Activated CD8-positive, alpha-beta T cell treated with anti-CD3 and anti-CD28 coated beads, Interleukin-2, amount 10 ng/mL, durations not matched to agents 7 days and 5 days (primary cell): Measurements from ENCODE around the gene TFAP2E. TPM values are rescaled to one million over a fixed set of nuclear protein-coding genes. Genes with fewer than 3 reads are reported as not detected.
A peak's percentile ranks its signal among the peaks of the same experiment; 100 is the strongest.

ENCODE experiments used
- ATAC-seq: fragments of 150-1000 bp; cut with Tn5 transposase; one replicate; pipeline ENCODE4 v1.10.0; 2021; ENCODE audit warnings: moderate library complexity
- CTCF ChIA-PET: fragments of 350-600 bp; sonication (Branson Sonifier 250); formaldehyde crosslinking; loops from one replicate; lab custom pipeline; 2021; ENCODE audit warnings: antibody characterized with exemption; lab: Charles Lee
- POLR2A ChIA-PET: fragments of 350-600 bp; sonication (Branson Sonifier 250); formaldehyde crosslinking; loops from one replicate; lab custom pipeline; 2021; ENCODE audit warnings: antibody characterized with exemption; lab: Charles Lee
- DNase-seq: peaks from one replicate; pipeline ENCODE4 v3.0.0-alpha.2; 2020
- H3K27ac Mint-ChIP-seq: one replicate; pipeline ENCODE4 v1.8.0; 2021; ENCODE audit warnings: mild to moderate bottlenecking, mixed read lengths
- H3K27me3 Mint-ChIP-seq: one replicate; pipeline ENCODE4 v1.8.0; 2021; ENCODE audit warnings: low read depth, mixed read lengths
- H3K36me3 Mint-ChIP-seq: one replicate; pipeline ENCODE4 v1.8.0; 2021; ENCODE audit warnings: low read depth, mixed read lengths
- H3K4me1 Mint-ChIP-seq: one replicate; pipeline ENCODE4 v1.8.0; 2021; ENCODE audit warnings: low read depth, mixed read lengths
- H3K4me3 Mint-ChIP-seq: one replicate; pipeline ENCODE4 v1.8.0; 2021; ENCODE audit warnings: mild to moderate bottlenecking, mixed read lengths
- H3K9me3 Mint-ChIP-seq: one replicate; pipeline ENCODE4 v1.8.0; 2022; ENCODE audit warnings: mixed read lengths; ENCODE audit not compliant: insufficient read depth
- total RNA-seq, 2 experiments: library from RNA; stranded (reverse); gene quantifications; one replicate each; pipeline ENCODE4 v1.2.3, GENCODE V29; 2021

TFAP2E gene
- total RNA-seq: 1 to 10 TPM; 1.0 to 1.1 TPM

DNA sequence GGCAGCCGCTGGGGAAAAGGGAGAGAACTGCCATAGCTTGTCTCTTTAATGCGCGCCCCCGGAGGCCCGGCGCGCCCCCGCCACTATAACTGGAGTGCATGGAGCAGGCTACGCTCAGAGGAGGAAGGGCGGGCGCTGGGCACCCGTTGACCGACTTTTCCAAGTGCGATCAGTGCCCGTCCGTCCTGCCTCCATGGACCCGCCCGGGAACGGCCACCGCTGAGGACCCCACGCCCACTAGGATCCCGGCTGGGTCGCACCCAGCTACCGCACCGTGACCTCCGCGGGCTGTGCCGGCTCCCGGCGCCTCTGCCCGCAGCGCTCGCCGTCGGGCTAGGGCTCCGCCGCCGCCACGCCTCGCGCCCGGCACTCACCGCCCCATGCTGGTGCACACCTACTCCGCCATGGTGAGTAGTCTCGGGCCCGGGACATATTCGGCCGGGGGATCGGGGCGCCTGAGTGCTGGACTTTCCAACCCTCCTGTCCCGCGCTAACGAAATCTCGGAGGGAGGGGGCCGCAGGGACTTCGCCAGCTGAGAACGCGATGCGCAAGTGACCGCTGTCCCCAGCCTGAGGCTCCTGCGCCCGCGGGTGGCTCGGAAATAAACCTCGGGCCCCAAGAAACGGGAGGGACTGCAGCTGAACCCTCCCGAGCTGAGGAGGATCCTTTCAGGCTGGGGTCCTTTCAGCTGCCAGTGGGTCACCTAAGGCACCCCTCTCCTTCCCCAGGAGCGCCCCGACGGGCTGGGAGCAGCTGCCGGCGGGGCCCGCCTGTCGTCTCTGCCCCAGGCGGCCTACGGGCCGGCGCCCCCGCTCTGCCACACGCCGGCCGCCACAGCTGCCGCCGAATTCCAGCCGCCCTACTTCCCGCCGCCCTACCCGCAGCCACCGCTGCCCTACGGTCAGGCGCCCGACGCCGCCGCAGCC, at the start of gene TFAP2E:
Gene TFAP2E (plus strand): TSS at position 117 of the 927 bp plus-strand sequence. CDS start 264 bp downstream, at position 381.
- ATAC-seq (no peak), DNase-seq (no peak)
- peaks cover 23% of the 10 kb centered on the region for H3K27me3 Mint-ChIP-seq
- no peaks in the 10 kb centered on the region for H3K9me3 Mint-ChIP-seq
- CTCF ChIA-PET: interaction anchor here (1.4 to 4.0 kb wide), 3 partner anchors 9 to 153 kb away, joined by 5 to 46 read pairs (median 21); no protein-coding TSS in a partner anchor
- POLR2A ChIA-PET: interaction anchor here (2.2 kb wide), 1 partner anchor 16 kb away, joined by 8 read pairs; the partner anchor contains the start of genes KIAA0319L and NCDN
- H3K4me3 Mint-ChIP-seq: peak within 1 kb of the TSS; percentile 13
- peaks cover 10% of the 10 kb centered on the region for H3K36me3 Mint-ChIP-seq
- H3K4me1 Mint-ChIP-seq: peaks cover 41% of the 10 kb centered on the region
- no peak within 1 kb of the TSS for H3K27ac Mint-ChIP-seq

DNA sequence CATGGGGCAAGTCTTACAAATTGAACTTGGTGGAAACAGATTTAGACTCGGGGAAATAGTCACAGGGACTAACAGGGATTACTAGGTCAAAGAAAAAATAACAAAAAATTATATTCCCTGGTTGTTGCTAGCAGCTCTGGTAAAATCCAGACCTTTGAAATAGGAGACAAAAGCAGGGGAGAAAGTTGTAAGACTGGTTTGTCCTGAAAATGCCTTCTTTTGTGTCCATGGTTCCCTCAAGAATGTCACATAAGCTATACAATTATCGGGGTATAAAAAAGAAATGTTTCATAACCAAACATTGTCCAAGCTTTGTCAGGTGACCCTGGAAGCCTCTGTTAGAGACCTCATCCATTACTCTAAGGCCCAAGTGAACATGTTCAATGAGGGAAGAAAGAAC, 49.0 kb upstream of the TFAP2E start:
- POLR2A ChIA-PET: no interaction called here
- Mint-ChIP-seq H3K36me3 (peaks cover 39% of the 10 kb centered on the region), H3K27me3 (no peaks in the 10 kb centered on the region), H3K27ac (no peak overlapping the region), H3K4me1 (peaks cover 7% of the 10 kb centered on the region), H3K9me3 (peaks cover 28% of the 10 kb centered on the region), H3K4me3 (no peak overlapping the region)
- ATAC-seq (no peak), DNase-seq (no peak)
- CTCF ChIA-PET: interaction anchor here (1.3 kb wide), 1 partner anchor 73 kb away, joined by 5 read pairs; no protein-coding TSS in a partner anchor

DNA sequence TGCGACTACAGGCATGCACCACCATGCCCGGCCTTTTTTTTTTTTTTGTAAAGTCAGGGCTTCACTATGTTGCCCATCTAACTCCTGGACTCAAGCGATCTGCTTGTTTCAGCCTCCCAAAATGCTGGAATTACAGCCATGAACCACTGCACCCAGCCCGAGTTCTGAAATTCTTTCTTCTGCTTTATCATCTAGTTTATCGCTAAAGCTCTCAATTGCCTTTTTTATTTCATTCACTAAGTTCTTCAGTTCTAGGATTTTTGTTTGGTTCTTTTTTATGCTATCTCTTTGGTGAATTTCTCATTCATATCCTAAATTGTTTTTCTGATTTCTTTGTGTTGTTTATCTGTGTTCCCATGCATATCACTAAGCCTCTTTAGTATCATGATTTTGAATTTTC, 42.9 kb upstream of the TFAP2E start:
- DNase-seq (no peak), ATAC-seq (no peak)
- H3K4me1 Mint-ChIP-seq: no peaks in the 10 kb centered on the region
- CTCF ChIA-PET: no interaction called here
- peaks cover 61% of the 10 kb centered on the region for H3K36me3 Mint-ChIP-seq
- H3K27ac Mint-ChIP-seq: no peak overlapping the region
- POLR2A ChIA-PET: no interaction called here
- no peaks in the 10 kb centered on the region for H3K27me3 Mint-ChIP-seq
- H3K4me3 Mint-ChIP-seq: no peak overlapping the region
- H3K9me3 Mint-ChIP-seq: peaks cover 42% of the 10 kb centered on the region

DNA sequence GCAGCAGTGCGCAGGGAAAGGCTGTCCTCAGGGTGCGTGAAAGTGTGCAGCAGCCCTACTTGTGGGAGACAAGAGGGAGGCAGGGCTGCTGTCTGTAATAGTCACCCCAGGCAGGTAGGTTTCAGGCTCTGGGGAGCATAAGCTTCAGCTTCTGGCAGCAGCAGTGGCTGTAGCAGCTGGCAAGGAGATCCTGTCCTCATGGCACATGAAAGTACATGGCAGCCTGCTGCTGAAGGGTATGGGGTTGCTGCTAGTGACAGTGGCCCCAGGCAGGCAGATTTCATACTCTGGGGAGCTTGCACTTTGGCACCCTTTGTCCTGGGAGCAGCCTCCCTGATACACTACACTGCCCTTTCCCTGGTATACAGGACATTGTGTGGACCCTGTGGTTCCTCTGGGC, 42.2 kb upstream of the TFAP2E start:
- DNase-seq (no peak), ATAC-seq (no peak)
- peaks cover 62% of the 10 kb centered on the region for H3K36me3 Mint-ChIP-seq
- peaks cover 35% of the 10 kb centered on the region for H3K9me3 Mint-ChIP-seq
- no peaks in the 10 kb centered on the region for H3K4me1 Mint-ChIP-seq
- no peak overlapping the region for H3K4me3 Mint-ChIP-seq
- H3K27me3 Mint-ChIP-seq: no peaks in the 10 kb centered on the region
- no peak overlapping the region for H3K27ac Mint-ChIP-seq
- POLR2A ChIA-PET: no interaction called here
- CTCF ChIA-PET: interaction anchor here (12.5 kb wide), 1 partner anchor 78 kb away, joined by 215 read pairs; no protein-coding TSS in a partner anchor

DNA sequence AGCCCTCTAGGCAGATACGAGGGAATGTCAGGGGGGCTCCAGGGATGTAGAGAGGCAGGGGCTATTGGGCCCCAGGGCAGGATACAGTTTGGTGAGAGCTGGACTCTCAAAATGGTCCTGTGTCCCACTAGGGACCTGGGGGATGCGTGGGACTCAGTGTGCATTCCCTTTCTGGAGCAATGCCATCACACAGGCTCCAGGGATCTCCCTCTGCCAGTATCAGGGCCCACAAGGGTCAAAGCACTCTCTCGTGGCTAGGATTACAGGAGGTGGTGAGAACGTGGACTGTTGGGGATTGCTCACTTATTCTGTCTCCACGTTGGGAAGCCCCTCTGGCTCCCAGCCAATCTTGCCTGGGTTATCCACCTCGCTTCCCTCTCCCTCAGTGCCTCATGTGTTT, 41.7 kb upstream of the TFAP2E start:
- CTCF ChIA-PET: interaction anchor here (12.5 kb wide), 1 partner anchor 79 kb away, joined by 215 read pairs; no protein-coding TSS in a partner anchor
- Mint-ChIP-seq H3K4me1 (no peaks in the 10 kb centered on the region), H3K27ac (no peak overlapping the region), H3K27me3 (no peaks in the 10 kb centered on the region), H3K36me3 (peaks cover 66% of the 10 kb centered on the region), H3K9me3 (peaks cover 35% of the 10 kb centered on the region), H3K4me3 (no peak overlapping the region)
- no peak for DNase-seq
- no peak for ATAC-seq
- POLR2A ChIA-PET: no interaction called here

DNA sequence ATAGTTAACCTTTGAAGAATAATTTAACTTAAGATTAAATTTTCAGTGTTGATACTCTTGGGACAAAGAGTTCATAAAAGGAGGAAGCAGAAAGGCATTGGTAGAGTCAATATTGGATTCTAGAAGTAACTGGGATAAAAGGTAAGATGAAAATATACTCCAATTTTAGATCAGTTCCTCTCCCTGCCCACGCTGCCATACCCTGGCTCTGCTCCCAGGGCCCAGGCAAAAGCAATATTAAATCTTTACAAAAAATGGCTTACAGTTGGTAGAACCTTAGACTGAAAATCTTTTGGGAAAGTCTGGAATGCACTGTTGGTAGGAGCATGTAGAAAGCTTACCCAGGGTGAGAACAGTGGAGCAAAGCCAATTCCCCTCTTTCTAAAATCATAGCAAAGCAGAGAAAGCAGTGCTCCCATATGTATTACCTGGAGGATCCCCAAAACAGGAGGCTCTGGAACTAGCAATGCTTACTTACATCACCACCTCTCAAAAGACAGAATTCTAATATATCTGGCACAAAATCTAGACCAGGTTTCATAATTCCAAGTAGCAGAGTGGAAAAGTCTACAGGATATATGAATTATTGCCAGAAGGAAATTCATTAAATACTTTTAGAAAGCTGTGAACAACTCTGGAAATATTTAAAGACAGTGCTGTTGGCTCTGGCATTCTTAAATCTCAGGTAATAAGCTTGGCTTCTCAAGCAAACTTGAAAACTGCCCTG, 40.5 kb upstream of the TFAP2E start:
- Mint-ChIP-seq H3K4me3 (no peak overlapping the region), H3K36me3 (peaks cover 68% of the 10 kb centered on the region), H3K27me3 (no peaks in the 10 kb centered on the region), H3K27ac (no peak overlapping the region), H3K9me3 (peaks cover 28% of the 10 kb centered on the region), H3K4me1 (peaks cover 11% of the 10 kb centered on the region)
- no peak for DNase-seq
- no peak for ATAC-seq
- ChIA-PET CTCF (interaction anchor here (1.0 to 12.5 kb wide), 3 partner anchors 9 to 80 kb away, joined by 3 to 215 read pairs (median 3); no protein-coding TSS in a partner anchor), POLR2A (no interaction called here)

DNA sequence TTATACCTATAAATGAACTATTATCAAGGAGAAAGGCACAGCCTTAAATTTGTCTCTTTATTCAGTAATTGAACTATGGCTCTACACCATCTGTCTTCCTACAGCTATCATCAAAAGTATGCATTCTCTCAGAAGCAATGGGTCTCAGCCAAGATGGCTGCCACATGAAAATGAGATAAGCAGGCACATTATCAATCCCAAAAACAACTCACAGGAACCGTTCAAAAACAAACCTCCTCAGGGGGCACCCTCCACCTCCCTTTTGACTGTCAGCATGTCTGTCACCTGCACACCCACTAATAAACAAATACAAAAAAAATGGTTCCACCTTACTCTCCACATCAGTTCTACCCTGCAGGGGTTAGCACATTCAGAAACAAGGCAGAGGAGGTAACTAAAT, 39.5 kb upstream of the TFAP2E start:
- H3K4me3 Mint-ChIP-seq: no peak overlapping the region
- H3K4me1 Mint-ChIP-seq: peaks cover 15% of the 10 kb centered on the region
- DNase-seq (no peak), ATAC-seq (no peak)
- H3K27ac Mint-ChIP-seq: no peak overlapping the region
- ChIA-PET CTCF (interaction anchor here (1.0 to 12.5 kb wide), 3 partner anchors 8 to 81 kb away, joined by 3 to 215 read pairs (median 3); no protein-coding TSS in a partner anchor), POLR2A (no interaction called here)
- H3K9me3 Mint-ChIP-seq: peaks cover 23% of the 10 kb centered on the region
- no peaks in the 10 kb centered on the region for H3K27me3 Mint-ChIP-seq
- H3K36me3 Mint-ChIP-seq: peaks cover 62% of the 10 kb centered on the region

DNA sequence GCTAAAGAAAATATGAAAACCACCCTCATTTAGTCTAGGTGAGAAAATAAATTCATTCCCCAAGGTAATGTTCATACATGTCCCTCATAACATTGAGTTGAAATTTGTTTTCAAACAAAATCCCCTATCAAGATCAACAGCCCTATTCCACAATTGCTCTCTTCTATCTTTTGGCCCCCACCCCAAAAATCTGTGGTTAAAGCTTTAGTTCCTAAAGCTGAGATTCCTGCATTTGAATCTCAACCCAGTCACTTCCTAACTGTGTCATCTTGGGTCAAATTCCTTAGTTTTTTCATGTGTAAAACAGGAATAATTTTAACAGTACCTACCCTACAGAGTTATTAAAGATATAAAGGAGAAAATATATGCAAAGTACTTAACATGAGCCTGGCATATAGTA, 37.9 kb upstream of the TFAP2E start:
- no peak overlapping the region for H3K27ac Mint-ChIP-seq
- H3K27me3 Mint-ChIP-seq: no peaks in the 10 kb centered on the region
- DNase-seq: no peak
- POLR2A ChIA-PET: interaction anchor here (0.7 kb wide), 1 partner anchor 342 kb away, joined by 5 read pairs; the partner anchor contains the start of gene SFPQ
- H3K36me3 Mint-ChIP-seq: peaks cover 59% of the 10 kb centered on the region
- peaks cover 32% of the 10 kb centered on the region for H3K4me1 Mint-ChIP-seq
- no peak overlapping the region for H3K4me3 Mint-ChIP-seq
- peaks cover 7% of the 10 kb centered on the region for H3K9me3 Mint-ChIP-seq
- ATAC-seq: no peak
- CTCF ChIA-PET: interaction anchor here (1.4 to 12.5 kb wide), 2 partner anchors 26 to 82 kb away, joined by 3 to 215 read pairs; no protein-coding TSS in a partner anchor

DNA sequence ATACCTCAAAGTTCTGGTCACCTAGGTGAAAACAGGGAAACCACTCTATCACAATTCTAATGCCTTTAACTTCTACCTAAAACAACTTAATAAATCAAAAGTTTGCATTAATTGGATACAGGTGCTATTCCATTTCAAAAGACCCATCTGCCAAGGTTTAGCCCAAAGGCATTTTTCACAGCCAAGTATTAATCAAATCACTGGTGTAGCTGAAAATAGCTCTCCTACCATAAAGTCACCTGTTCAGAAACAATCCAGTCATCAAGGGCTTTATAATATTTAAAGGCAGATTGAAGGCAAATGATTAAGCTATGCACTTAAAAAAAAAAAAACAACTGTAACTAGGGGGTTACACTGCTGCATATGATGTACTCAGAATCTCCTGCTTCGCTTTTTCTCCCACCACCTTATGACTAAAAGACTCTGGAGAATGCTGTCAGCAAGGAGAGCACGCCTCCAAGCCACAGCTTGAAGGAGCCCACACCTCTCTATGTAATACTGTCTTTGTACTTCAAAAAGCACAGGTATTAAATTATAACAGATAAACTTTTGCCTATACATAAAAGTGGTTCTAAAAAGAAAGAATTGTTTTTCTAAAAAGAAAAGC, 36.5 kb upstream of the TFAP2E start:
- DNase-seq (no peak), ATAC-seq (no peak)
- Mint-ChIP-seq H3K36me3 (peaks cover 54% of the 10 kb centered on the region), H3K9me3 (no peaks in the 10 kb centered on the region), H3K27ac (no peak overlapping the region), H3K4me3 (no peak overlapping the region), H3K4me1 (peaks cover 44% of the 10 kb centered on the region), H3K27me3 (no peaks in the 10 kb centered on the region)
- CTCF ChIA-PET: interaction anchor here (0.9 to 12.5 kb wide), 6 partner anchors 8 to 280 kb away, joined by 3 to 215 read pairs (median 4); no protein-coding TSS in a partner anchor
- POLR2A ChIA-PET: interaction anchor here (1.1 to 1.3 kb wide), 2 partner anchors 30 to 37 kb away, joined by 4 read pairs; no protein-coding TSS in a partner anchor

DNA sequence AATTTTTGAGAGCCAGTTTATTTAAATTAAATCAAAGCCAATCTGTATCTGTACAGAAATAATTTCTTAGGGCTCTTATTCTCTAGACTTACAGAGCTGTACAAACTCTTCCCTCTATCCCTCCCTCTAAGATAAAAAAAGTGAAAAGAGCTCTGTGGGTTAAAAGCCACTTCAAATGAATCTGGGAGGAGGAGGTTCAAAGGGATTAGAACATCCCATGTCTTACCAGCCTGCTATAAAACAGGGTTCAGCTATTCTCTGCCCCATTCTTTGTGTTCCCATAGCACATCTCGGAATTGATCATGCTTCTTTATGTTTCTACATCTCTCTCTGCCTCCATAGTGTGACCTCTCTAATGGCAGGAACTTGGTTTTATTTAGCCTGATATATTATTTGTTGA, 35.3 kb upstream of the TFAP2E start:
- POLR2A ChIA-PET: interaction anchor here (1.4 kb wide), 1 partner anchor 19 kb away, joined by 5 read pairs; the partner anchor contains the start of gene KIAA0319L
- CTCF ChIA-PET: interaction anchor here (1.0 to 12.5 kb wide), 8 partner anchors 12 to 178 kb away, joined by 3 to 215 read pairs (median 6); no protein-coding TSS in a partner anchor
- Mint-ChIP-seq H3K36me3 (peaks cover 50% of the 10 kb centered on the region), H3K27ac (peak overlapping the region; percentile 27), H3K27me3 (no peaks in the 10 kb centered on the region), H3K4me3 (no peak overlapping the region), H3K4me1 (peaks cover 49% of the 10 kb centered on the region), H3K9me3 (no peaks in the 10 kb centered on the region)
- no peak for DNase-seq
- no peak for ATAC-seq
